Osteoblast (primary cell): Measurements from ENCODE around the gene CIZ1. TPM values are rescaled to one million over a fixed set of nuclear protein-coding genes. Genes with fewer than 3 reads are reported as not detected.

ENCODE experiments used
- DNase-seq: peaks from one replicate; pipeline ENCODE4 v3.0.0; 2011; ENCODE audit warnings: low spot score, mixed read lengths; ENCODE audit not compliant: insufficient read length; ENCODE audit errors: missing footprints
- H2AFZ ChIP-seq: 2 replicates; pipeline ENCODE4 v1.6.0; 2011; ENCODE audit warnings: mild to moderate bottlenecking, low read length
- H3K27ac ChIP-seq: 2 replicates; pipeline ENCODE4 v1.5.1; 2011; ENCODE audit warnings: mild to moderate bottlenecking, low read depth, low read length, moderate library complexity
- H3K27me3 ChIP-seq: 2 replicates; pipeline ENCODE4 v1.6.0; 2012; ENCODE audit warnings: mild to moderate bottlenecking, control low read depth, inconsistent platforms, low read length, moderate library complexity; ENCODE audit not compliant: insufficient read depth
- H3K36me3 ChIP-seq: 2 replicates; pipeline ENCODE4 v1.5.1; 2011; ENCODE audit warnings: mild to moderate bottlenecking, low read length, control low read depth, moderate library complexity; ENCODE audit not compliant: insufficient read depth
- H3K4me1 ChIP-seq: 2 replicates; pipeline ENCODE4 v1.5.1; 2011; ENCODE audit warnings: mild to moderate bottlenecking, low read length, control low read depth, moderate library complexity; ENCODE audit not compliant: insufficient read depth
- H3K4me2 ChIP-seq: 2 replicates; pipeline ENCODE4 v1.6.0; 2011; ENCODE audit warnings: mild to moderate bottlenecking, low read length; ENCODE audit not compliant: insufficient read depth
- H3K4me3 ChIP-seq: fragments of 200-600 bp; sonication (generic); 3 replicates; pipeline ENCODE4 v1.5.1; 2012; ENCODE audit warnings: mild to moderate bottlenecking, low read length, inconsistent platforms; ENCODE audit not compliant: insufficient read depth
- H3K79me2 ChIP-seq: 2 replicates; pipeline ENCODE4 v1.6.0; 2012; ENCODE audit warnings: mild to moderate bottlenecking, low read length, control low read depth, inconsistent platforms; ENCODE audit not compliant: insufficient read depth
- H3K9me3 ChIP-seq: 2 replicates; pipeline ENCODE4 v1.5.1; 2011; ENCODE audit warnings: low read depth, low read length, control low read depth
- H4K20me1 ChIP-seq: 2 replicates; pipeline ENCODE4 v1.6.0; 2012; ENCODE audit warnings: mild to moderate bottlenecking, low read length, control low read depth; ENCODE audit not compliant: insufficient read depth
- CTCF ChIP-seq: IDR thresholded peaks from 2 replicates; pipeline ENCODE4 v1.5.1; 2011; ENCODE audit warnings: mild to moderate bottlenecking, low read depth, low read length, moderate library complexity; ENCODE audit errors: extremely low read depth
- total RNA-seq: library from RNA; depleted of rRNA; stranded (reverse); fragments of >200 nt; gene quantifications from 2 replicates; pipeline ENCODE4 v1.2.3, GENCODE V29; 2012

CIZ1 gene
- total RNA-seq, 1 donor: 33.7 TPM

DNA sequence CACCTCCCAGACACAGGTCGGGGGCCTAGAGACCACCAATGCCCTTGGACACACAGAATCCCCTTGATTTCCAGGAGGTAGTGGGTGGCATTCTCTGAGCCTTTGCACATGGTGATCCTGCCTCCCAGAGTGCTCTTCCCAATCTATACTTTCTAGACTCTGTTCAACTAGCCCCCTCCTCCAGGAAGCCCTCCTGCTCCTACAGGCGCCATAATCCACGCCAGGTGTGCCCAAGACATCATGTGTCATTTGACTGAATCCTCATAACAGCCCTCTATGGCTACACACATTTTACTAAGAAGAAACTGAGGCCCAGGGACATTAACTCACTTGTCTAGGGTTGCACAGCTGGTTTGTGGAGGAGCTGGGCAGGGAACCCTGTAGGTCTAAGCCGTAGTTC is 24.2 kb downstream of the CIZ1 start:
- H3K4me3 ChIP-seq: no peak overlapping the region
- H3K9me3 ChIP-seq: no peaks in the 10 kb centered on the region
- H3K27me3 ChIP-seq: no peaks in the 10 kb centered on the region
- no peak for TF ChIP-seq CTCF
- DNase-seq: peak; percentile 36
- H3K36me3 ChIP-seq: peaks cover 58% of the 10 kb centered on the region
- no peak overlapping the region for H3K27ac ChIP-seq
- H3K4me1 ChIP-seq: peaks cover 14% of the 10 kb centered on the region
- H2AFZ ChIP-seq: no peak overlapping the region
- H3K4me2 ChIP-seq: no peak overlapping the region
- peaks cover 18% of the 10 kb centered on the region for H4K20me1 ChIP-seq
- H3K79me2 ChIP-seq: peaks cover 14% of the 10 kb centered on the region

GRCh38 chr9:128166169-128166568 is 25.2 kb downstream of the CIZ1 start:
- Histone ChIP-seq H3K27ac (no peak overlapping the region), H3K4me3 (no peak overlapping the region), H3K36me3 (peaks cover 59% of the 10 kb centered on the region), H3K9me3 (no peaks in the 10 kb centered on the region), H3K4me2 (no peak overlapping the region), H3K4me1 (peaks cover 22% of the 10 kb centered on the region), H3K27me3 (no peaks in the 10 kb centered on the region), H2AFZ (no peak overlapping the region), H3K79me2 (peaks cover 15% of the 10 kb centered on the region), H4K20me1 (peaks cover 26% of the 10 kb centered on the region)
- DNase-seq: peak; percentile 19
- no peak for TF ChIP-seq CTCF

GRCh38 chr9:128164307-128164885 is 27.0 kb downstream of the CIZ1 start:
- H3K4me1 ChIP-seq: peaks cover 27% of the 10 kb centered on the region
- no peaks in the 10 kb centered on the region for H3K9me3 ChIP-seq
- H2AFZ ChIP-seq: no peak overlapping the region
- no peak for TF ChIP-seq CTCF
- peaks cover 19% of the 10 kb centered on the region for H3K79me2 ChIP-seq
- peaks cover 45% of the 10 kb centered on the region for H3K36me3 ChIP-seq
- peak; percentile 86 for DNase-seq
- no peaks in the 10 kb centered on the region for H3K27me3 ChIP-seq
- peaks cover 33% of the 10 kb centered on the region for H4K20me1 ChIP-seq
- no peak overlapping the region for H3K4me3 ChIP-seq
- no peak overlapping the region for H3K4me2 ChIP-seq
- H3K27ac ChIP-seq: no peak overlapping the region

GRCh38 chr9:128163523-128164306 is 27.7 kb downstream of the CIZ1 start:
- Histone ChIP-seq H3K36me3 (peaks cover 38% of the 10 kb centered on the region), H3K79me2 (peaks cover 19% of the 10 kb centered on the region), H3K9me3 (no peaks in the 10 kb centered on the region), H3K27me3 (no peaks in the 10 kb centered on the region), H3K4me2 (no peak overlapping the region), H3K4me1 (peaks cover 22% of the 10 kb centered on the region), H3K4me3 (no peak overlapping the region), H3K27ac (no peak overlapping the region), H4K20me1 (peaks cover 33% of the 10 kb centered on the region), H2AFZ (no peak overlapping the region)
- DNase-seq: peak; percentile 65
- TF ChIP-seq CTCF: no peak
